Neuronal stem cell (in vitro differentiated cells): ENCODE data around the gene TMEM215.

Source experiments
- DNase-seq: peaks from one replicate; pipeline ENCODE4 v3.0.0-alpha.2; 2013; ENCODE audit warnings: low spot score
- H2AFZ ChIP-seq: one replicate; pipeline ENCODE4 v1.6.1; 2013; ENCODE audit warnings: mild to moderate bottlenecking, low read length, inconsistent platforms
- H2AK5ac ChIP-seq: 2 replicates; pipeline ENCODE4 v1.6.1; 2013; ENCODE audit warnings: low read depth, mild to moderate bottlenecking, inconsistent platforms, low read length, moderate library complexity, mixed read lengths
- H2BK120ac ChIP-seq: 2 replicates; pipeline ENCODE4 v1.6.1; 2013; ENCODE audit warnings: low read depth, mild to moderate bottlenecking, inconsistent platforms, low read length, moderate library complexity, mixed read lengths
- H2BK12ac ChIP-seq: one replicate; pipeline ENCODE4 v1.6.1; 2013; ENCODE audit warnings: low read length, inconsistent platforms
- H2BK15ac ChIP-seq: 2 replicates; pipeline ENCODE4 v1.6.1; 2013; ENCODE audit warnings: mild to moderate bottlenecking, low read length, inconsistent platforms, mixed read lengths
- H2BK5ac ChIP-seq: one replicate; pipeline ENCODE4 v1.6.1; 2013; ENCODE audit warnings: inconsistent platforms, mild to moderate bottlenecking, low read length, moderate library complexity
- H3K14ac ChIP-seq: one replicate; pipeline ENCODE4 v1.6.1; 2013; ENCODE audit warnings: low read length, inconsistent platforms
- H3K18ac ChIP-seq: 2 replicates; pipeline ENCODE4 v1.6.1; 2013; ENCODE audit warnings: low read length, inconsistent platforms
- H3K23ac ChIP-seq: 2 replicates; pipeline ENCODE4 v1.6.1; 2013; ENCODE audit warnings: low read depth, mild to moderate bottlenecking, mixed read lengths, low read length, inconsistent platforms; ENCODE audit not compliant: poor library complexity
- H3K27ac ChIP-seq: replicated peaks from 3 replicates; pipeline ENCODE4 v1.5.1; 2013; ENCODE audit warnings: low read length, inconsistent platforms
- H3K27me3 ChIP-seq, 3 experiments: 2 replicates each; pipeline ENCODE4 v1.6.1; 2013; ENCODE audit warnings: low read length in 3 of 3, mild to moderate bottlenecking in 2 of 3, inconsistent platforms in 1 of 3, low read depth in 1 of 3, mixed read lengths in 1 of 3, moderate library complexity in 1 of 3; ENCODE audit not compliant: control insufficient read depth in 3 of 3, insufficient read depth in 3 of 3
- H3K36me3 ChIP-seq, 2 donors: replicated peaks in 1 of 2; 2 replicates each; pipeline ENCODE4 v1.6.1; 2013; ENCODE audit warnings: low read length in 2 of 2; ENCODE audit not compliant: control insufficient read depth in 2 of 2, insufficient read depth in 2 of 2
- H3K4ac ChIP-seq: 2 replicates; pipeline ENCODE4 v1.6.1; 2013; ENCODE audit warnings: inconsistent platforms, mild to moderate bottlenecking, low read length, moderate library complexity
- H3K4me1 ChIP-seq, 2 donors: 1 replicate in 1 of 2; 2 replicates in 1 of 2; pipeline ENCODE4 v1.6.1; 2013; ENCODE audit warnings: low read length in 2 of 2, low read depth in 1 of 2; ENCODE audit not compliant: control insufficient read depth in 2 of 2, insufficient read depth in 1 of 2
- H3K4me2 ChIP-seq: one replicate; pipeline ENCODE4 v1.6.1; 2013; ENCODE audit warnings: mild to moderate bottlenecking, low read length, inconsistent platforms; ENCODE audit not compliant: insufficient read depth, poor library complexity, severe bottlenecking
- H3K4me3 ChIP-seq, 2 donors: 2 replicates each; pipeline ENCODE4 v1.5.1; 2013; ENCODE audit warnings: low read length in 2 of 2, mild to moderate bottlenecking in 2 of 2, inconsistent platforms in 1 of 2, moderate library complexity in 1 of 2
- H3K79me1 ChIP-seq: one replicate; pipeline ENCODE4 v1.6.1; 2013; ENCODE audit warnings: low read depth, mild to moderate bottlenecking, inconsistent platforms, low read length, moderate library complexity
- H3K9ac ChIP-seq: one replicate; pipeline ENCODE4 v1.6.1; 2013; ENCODE audit warnings: mild to moderate bottlenecking, low read depth, low read length, inconsistent platforms; ENCODE audit not compliant: poor library complexity
- H3K9me3 ChIP-seq, 2 donors: replicated peaks in 1 of 2; 2 replicates each; pipeline versions ENCODE3 to v1.6.1; 2013; ENCODE audit warnings: low read length in 2 of 2, mild to moderate bottlenecking in 2 of 2, inconsistent platforms in 1 of 2, low read depth in 1 of 2, mixed read lengths in 1 of 2, moderate library complexity in 1 of 2; ENCODE audit not compliant: control insufficient read depth in 2 of 2, insufficient read depth in 1 of 2
- H4K8ac ChIP-seq: one replicate; pipeline ENCODE4 v1.6.1; 2013; ENCODE audit warnings: low read depth, mild to moderate bottlenecking, inconsistent platforms, low read length, moderate library complexity
- H4K91ac ChIP-seq: one replicate; pipeline ENCODE4 v1.6.1; 2013; ENCODE audit warnings: low read length, low read depth, mild to moderate bottlenecking, inconsistent platforms; ENCODE audit not compliant: poor library complexity
- WGBS, 2 donors: extraction: QIAGEN DNeasy Blood & Tissue Kit; methylation state at CpG; one replicate each; pipeline ENCODE4 v1.1.7; 2013; ENCODE audit warnings: missing lambda C conversion rate in 2 of 2, mixed read lengths in 1 of 2; ENCODE audit not compliant: insufficient read length in 2 of 2, insufficient replicate concordance in 1 of 2; ENCODE audit errors: extremely low coverage in 2 of 2; 5-methylcytosine and 5-hydroxymethylcytosine counted together

TMEM215 gene

GRCh38 chr9:32811246-32811645 lies 27.9 kb downstream of the TMEM215 start:
- Histone ChIP-seq H3K14ac (no peak overlapping the region), H3K27ac (no peak overlapping the region), H2BK5ac (no peak overlapping the region), H2AK5ac (no peak overlapping the region), H3K9me3 (peaks cover 0 to 2% of the 10 kb centered on the region in 2 donors), H3K4me2 (no peak overlapping the region), H3K36me3 (no peaks in the 10 kb centered on the region), H4K8ac (no peak overlapping the region), H3K18ac (no peak overlapping the region), H3K27me3 (no peaks in the 10 kb centered on the region), H2BK120ac (no peak overlapping the region), H2BK12ac (no peak overlapping the region), H3K23ac (no peak overlapping the region), H2BK15ac (no peak overlapping the region), H2AFZ (no peak overlapping the region), H3K4me1 (no peaks in the 10 kb centered on the region), H3K4ac (no peak overlapping the region), H4K91ac (no peak overlapping the region), H3K9ac (no peak overlapping the region), H3K79me1 (peaks cover 3% of the 10 kb centered on the region), H3K4me3 (no peak overlapping the region)
- DNase-seq, result no peak
- no CpG with 5 or more reads among the region's 3 CpGs for WGBS, 2 donors

DNA sequence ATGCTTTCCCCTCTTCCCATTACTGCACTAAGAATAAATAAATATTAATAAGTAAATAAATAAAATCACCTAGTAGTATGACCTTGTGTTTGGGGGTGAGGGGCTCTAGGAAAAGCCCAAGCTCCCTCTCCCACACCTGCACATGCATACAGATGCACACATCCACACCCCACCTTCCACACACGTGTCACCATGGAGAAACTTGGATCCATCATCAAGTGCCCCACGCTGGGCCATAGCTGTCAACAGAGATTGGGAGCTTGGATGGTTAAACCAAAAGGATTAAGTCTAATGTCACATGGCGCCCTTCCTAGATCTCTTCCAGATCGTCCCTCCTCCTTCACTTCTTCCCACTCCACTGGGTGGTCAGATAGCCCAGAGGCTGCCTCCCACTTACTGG lies 37.0 kb downstream of the TMEM215 start:
- Histone ChIP-seq H3K4me2 (no peak overlapping the region), H3K9me3 (no peaks in the 10 kb centered on the region), H3K4ac (no peak overlapping the region), H3K18ac (no peak overlapping the region), H3K4me1 (no peaks in the 10 kb centered on the region), H3K36me3 (no peaks in the 10 kb centered on the region), H4K91ac (no peak overlapping the region), H3K23ac (no peak overlapping the region), H4K8ac (no peak overlapping the region), H2BK12ac (no peak overlapping the region), H2BK5ac (no peak overlapping the region), H3K79me1 (no peaks in the 10 kb centered on the region), H3K27me3 (peaks cover 0 to 10% (median 0%) of the 10 kb centered on the region in 3 experiments), H3K27ac (no peak overlapping the region), H3K4me3 (no peak overlapping the region), H2AK5ac (no peak overlapping the region), H3K9ac (no peak overlapping the region), H3K14ac (no peak overlapping the region), H2BK120ac (no peak overlapping the region), H2AFZ (no peak overlapping the region), H2BK15ac (no peak overlapping the region)
- DNase-seq, result no peak
- WGBS, 2 donors, result no CpG with 5 or more reads among the region's 4 CpGs

GRCh38 chr9:32823101-32823500 lies 39.8 kb downstream of the TMEM215 start:
- Histone ChIP-seq H3K4me2 (no peak overlapping the region), H2BK5ac (no peak overlapping the region), H3K9me3 (no peaks in the 10 kb centered on the region), H4K91ac (no peak overlapping the region), H2AK5ac (no peak overlapping the region), H2BK15ac (no peak overlapping the region), H2BK12ac (no peak overlapping the region), H2BK120ac (no peak overlapping the region), H3K27me3 (no peaks in the 10 kb centered on the region), H3K36me3 (no peaks in the 10 kb centered on the region), H3K9ac (no peak overlapping the region), H3K14ac (no peak overlapping the region), H4K8ac (no peak overlapping the region), H3K4me1 (no peaks in the 10 kb centered on the region), H3K79me1 (no peaks in the 10 kb centered on the region), H2AFZ (no peak overlapping the region), H3K4ac (no peak overlapping the region), H3K27ac (no peak overlapping the region), H3K18ac (no peak overlapping the region), H3K4me3 (no peak overlapping the region), H3K23ac (no peak overlapping the region)
- WGBS, 2 donors, result no CpG with 5 or more reads among the region's 3 CpGs
- DNase-seq, result no peak

GRCh38 chr9:32823551-32823950 lies 40.2 kb downstream of the TMEM215 start:
- Histone ChIP-seq H3K79me1 (no peaks in the 10 kb centered on the region), H2BK120ac (no peak overlapping the region), H4K8ac (no peak overlapping the region), H3K4ac (no peak overlapping the region), H3K23ac (no peak overlapping the region), H3K9me3 (no peaks in the 10 kb centered on the region), H3K14ac (no peak overlapping the region), H3K4me1 (no peaks in the 10 kb centered on the region), H3K9ac (no peak overlapping the region), H3K36me3 (no peaks in the 10 kb centered on the region), H3K18ac (no peak overlapping the region), H2BK15ac (no peak overlapping the region), H3K27me3 (no peaks in the 10 kb centered on the region), H2AFZ (no peak overlapping the region), H3K27ac (no peak overlapping the region), H3K4me2 (no peak overlapping the region), H4K91ac (no peak overlapping the region), H3K4me3 (no peak overlapping the region), H2BK5ac (no peak overlapping the region), H2AK5ac (no peak overlapping the region), H2BK12ac (no peak overlapping the region)
- no peak for DNase-seq
